Caco-2 (cell line): ENCODE measurements around the gene INPP4A. TPM values are rescaled to one million over a fixed set of nuclear protein-coding genes. Genes with fewer than 3 reads are reported as not detected.

Experiments
- BruUV-seq: library from RNA; stranded (reverse); fragments of 400-500 nt; replicated peaks from 2 replicates; lab custom pipeline; 2021; lab: Mats Ljungman, UMichigan
- CTCF ChIA-PET: fragments of 300-600 bp; sonication (Branson Sonifier 250); formaldehyde crosslinking; loops from one replicate; lab custom pipeline; 2022; ENCODE audit warnings: antibody characterized with exemption; lab: Charles Lee
- POLR2A ChIA-PET: fragments of 300-600 bp; sonication (Branson Sonifier 250); formaldehyde crosslinking; loops from one replicate; lab custom pipeline; 2022; ENCODE audit warnings: antibody characterized with exemption; lab: Charles Lee
- DNase-seq, 2 experiments: peaks; one replicate each; pipeline versions ENCODE4 v3.0.0 to v3.0.0-alpha.2; 2020 to 2022
- H3K27me3 ChIP-seq: replicated peaks from 2 replicates; pipeline ENCODE4 v1.6.0; 2011; ENCODE audit warnings: low read length; ENCODE audit not compliant: control insufficient read depth, insufficient read depth
- H3K36me3 ChIP-seq: 2 replicates; pipeline ENCODE4 v1.5.1; 2011; ENCODE audit warnings: low read length; ENCODE audit not compliant: control insufficient read depth, insufficient read depth
- H3K4me1 ChIP-seq: fragments of 250-450 bp; sonication (Bioruptor Pico); 2 replicates; pipeline ENCODE4 v1.5.1; 2020; ENCODE audit warnings: mild to moderate bottlenecking
- H3K4me3 ChIP-seq: 2 replicates; pipeline ENCODE4 v1.5.1; 2011; ENCODE audit warnings: low read depth, mild to moderate bottlenecking, control low read depth, low read length
- H3K9me3 ChIP-seq: fragments of 250-450 bp; sonication (Bioruptor Pico); 2 replicates; pipeline ENCODE4 v1.5.1; 2020; ENCODE audit warnings: mild to moderate bottlenecking, moderate library complexity
- H3K27ac Mint-ChIP-seq: one replicate; pipeline ENCODE4 v1.8.0; 2022; ENCODE audit warnings: mixed read lengths; ENCODE audit not compliant: unreplicated experiment
- H3K27me3 Mint-ChIP-seq: one replicate; pipeline ENCODE4 v1.8.0; 2022; ENCODE audit warnings: mixed read lengths; ENCODE audit not compliant: insufficient read depth, unreplicated experiment
- H3K36me3 Mint-ChIP-seq: one replicate; pipeline ENCODE4 v1.8.0; 2022; ENCODE audit warnings: mild to moderate bottlenecking, mixed read lengths; ENCODE audit not compliant: insufficient read depth, unreplicated experiment
- H3K4me1 Mint-ChIP-seq: one replicate; pipeline ENCODE4 v1.8.0; 2022; ENCODE audit warnings: low read depth, mixed read lengths; ENCODE audit not compliant: unreplicated experiment
- H3K4me3 Mint-ChIP-seq: one replicate; pipeline ENCODE4 v1.8.0; 2022; ENCODE audit warnings: mild to moderate bottlenecking, moderate library complexity, mixed read lengths; ENCODE audit not compliant: unreplicated experiment
- H3K9me3 Mint-ChIP-seq: one replicate; pipeline ENCODE4 v1.8.0; 2022; ENCODE audit warnings: mixed read lengths; ENCODE audit not compliant: unreplicated experiment
- CTCF ChIP-seq, 2 experiments: fragments of 200-600 bp in 1 of 2; IDR thresholded peaks; 1 replicate in 1 of 2; 2 replicates in 1 of 2; pipeline versions ENCODE4 v1.5.1 to v1.8.0; 2011 to 2022; ENCODE audit warnings: antibody characterized with exemption in 1 of 2, control low read depth in 1 of 2, inconsistent platforms in 1 of 2, low read depth in 1 of 2, low read length in 1 of 2, mild to moderate bottlenecking in 1 of 2, moderate library complexity in 1 of 2; ENCODE audit not compliant: insufficient read depth in 1 of 2, severe bottlenecking in 1 of 2, unreplicated experiment in 1 of 2
- intact Hi-C: fragments of 100-400 bp; cut with micrococcal nuclease; formaldehyde crosslinking; loops from one replicate; pipeline ENCODE4 v1.10.0; 2022; ENCODE audit not compliant: unreplicated experiment
- total RNA-seq: library from RNA; stranded (reverse); gene quantifications from 2 replicates; pipeline ENCODE4 v1.2.3, GENCODE V29; 2022

Gene INPP4A
- total RNA-seq, 1 experiment from 2014 or later, result 26.3 TPM

GRCh38 chr2:98446850-98447249, 2.2 kb downstream of the INPP4A start:
- H3K4me1 ChIP-seq, result peaks cover 34% of the 10 kb centered on the region
- H3K27me3 ChIP-seq, result no peaks in the 10 kb centered on the region
- ChIA-PET POLR2A (no interaction called here), CTCF (no interaction called here)
- no TSS peak for BruUV-seq
- Mint-ChIP-seq H3K27me3 (no peaks in the 10 kb centered on the region), H3K4me3 (no peak overlapping the region), H3K9me3 (no peaks in the 10 kb centered on the region), H3K4me1 (peaks cover 15% of the 10 kb centered on the region), H3K36me3 (peaks cover 7% of the 10 kb centered on the region), H3K27ac (no peak overlapping the region)
- no peak for DNase-seq
- no peaks in the 10 kb centered on the region for H3K9me3 ChIP-seq
- intact Hi-C loops, result no loop called here
- no peaks in the 10 kb centered on the region for H3K36me3 ChIP-seq
- H3K4me3 ChIP-seq, result no peak overlapping the region
- no peak for TF ChIP-seq CTCF (IDR thresholded peaks at IDR 0.05; ENCODE audit: insufficient read depth in 1 of 2, low read depth in 1 of 2, low read length in 1 of 2, severe bottlenecking in 1 of 2, unreplicated experiment in 1 of 2)

- H3K9me3 ChIP-seq, result no peaks in the 10 kb centered on the region
- no peaks in the 10 kb centered on the region for H3K9me3 Mint-ChIP-seq
- TF ChIP-seq CTCF (IDR thresholded peaks at IDR 0.05; ENCODE audit: insufficient read depth in 1 of 2, low read depth in 1 of 2, low read length in 1 of 2, severe bottlenecking in 1 of 2, unreplicated experiment in 1 of 2), result no peak
- H3K36me3 Mint-ChIP-seq, result peaks cover 7% of the 10 kb centered on the region
- ChIA-PET CTCF (interaction anchor here (0.7 kb wide), 1 partner anchor 889 kb away, joined by 3 read pairs; no protein-coding TSS in a partner anchor), POLR2A (no interaction called here)
- no TSS peak for BruUV-seq
- H3K27me3 ChIP-seq, result no peaks in the 10 kb centered on the region
- H3K27ac Mint-ChIP-seq, result no peak overlapping the region
- peaks cover 9% of the 10 kb centered on the region for H3K4me1 Mint-ChIP-seq
- intact Hi-C loops, result no loop called here
- no peak overlapping the region for H3K4me3 ChIP-seq
- H3K4me1 ChIP-seq, result peaks cover 19% of the 10 kb centered on the region
- no peak overlapping the region for H3K4me3 Mint-ChIP-seq
- H3K27me3 Mint-ChIP-seq, result no peaks in the 10 kb centered on the region
- H3K36me3 ChIP-seq, result no peaks in the 10 kb centered on the region
- no peak for DNase-seq
These were observed 3.9 kb downstream of the INPP4A start for GRCh38 chr2:98448441-98449145.

GRCh38 chr2:98452396-98453027, 7.9 kb downstream of the INPP4A start:
- Histone ChIP-seq H3K4me3 (no peak overlapping the region), H3K36me3 (no peaks in the 10 kb centered on the region), H3K9me3 (no peaks in the 10 kb centered on the region), H3K27me3 (no peaks in the 10 kb centered on the region), H3K4me1 (no peaks in the 10 kb centered on the region)
- ChIA-PET CTCF (no interaction called here), POLR2A (no interaction called here)
- H3K27ac Mint-ChIP-seq, result no peak overlapping the region
- no peak for TF ChIP-seq CTCF (IDR thresholded peaks at IDR 0.05; ENCODE audit: insufficient read depth in 1 of 2, low read depth in 1 of 2, low read length in 1 of 2, severe bottlenecking in 1 of 2, unreplicated experiment in 1 of 2)
- H3K36me3 Mint-ChIP-seq, result no peaks in the 10 kb centered on the region
- no peak for DNase-seq
- H3K4me1 Mint-ChIP-seq, result peaks cover 13% of the 10 kb centered on the region
- no TSS peak for BruUV-seq
- intact Hi-C loops, result no loop called here
- no peaks in the 10 kb centered on the region for H3K27me3 Mint-ChIP-seq
- no peak overlapping the region for H3K4me3 Mint-ChIP-seq
- no peaks in the 10 kb centered on the region for H3K9me3 Mint-ChIP-seq
